Astrocyte of the cerebellum (primary cell): ENCODE measurements around the gene NPW.

Source experiments
- DNase-seq: peaks from one replicate; pipeline ENCODE4 v3.0.0-alpha.2; 2011; ENCODE audit warnings: low read depth
- H3K4me3 ChIP-seq: 2 replicates; pipeline ENCODE4 v1.5.1; 2011; ENCODE audit warnings: mild to moderate bottlenecking, low read depth, low read length, moderate library complexity
- in situ Hi-C: cut with HindIII; loops from 2 replicates; pipeline ENCODE4 v1.10.0; 2017; ENCODE audit warnings: low sequenced_read_pairs
- TF ChIP-seq, protein P1 (sequence below): IDR thresholded peaks from 2 replicates; pipeline ENCODE4 v1.5.1; 2012; ENCODE audit warnings: low read length, low read depth, moderate library complexity, mild to moderate bottlenecking; ENCODE audit errors: missing control alignments

NPW gene

DNA sequence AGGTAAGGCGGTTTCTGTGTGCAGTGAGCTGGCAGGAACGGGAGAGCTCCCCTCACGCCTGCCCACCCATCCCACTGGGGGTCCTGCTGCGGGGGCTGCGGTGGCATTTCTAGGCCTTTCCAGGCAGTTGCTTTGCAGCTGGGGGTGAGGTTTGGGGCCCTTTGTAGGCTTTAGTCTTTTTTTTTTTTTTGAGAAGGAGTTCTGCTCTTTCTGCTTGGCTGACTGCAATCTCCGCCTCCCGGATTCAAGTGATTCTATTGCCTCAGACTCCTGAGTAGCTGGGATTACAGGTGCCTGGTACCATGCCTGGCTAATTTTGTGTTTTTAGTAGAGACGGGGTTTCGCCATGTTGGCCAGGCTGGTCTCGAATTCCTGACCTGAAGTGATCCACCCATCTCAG is 39.3 kb downstream of the NPW start:
- TF ChIP-seq, protein P1, sequence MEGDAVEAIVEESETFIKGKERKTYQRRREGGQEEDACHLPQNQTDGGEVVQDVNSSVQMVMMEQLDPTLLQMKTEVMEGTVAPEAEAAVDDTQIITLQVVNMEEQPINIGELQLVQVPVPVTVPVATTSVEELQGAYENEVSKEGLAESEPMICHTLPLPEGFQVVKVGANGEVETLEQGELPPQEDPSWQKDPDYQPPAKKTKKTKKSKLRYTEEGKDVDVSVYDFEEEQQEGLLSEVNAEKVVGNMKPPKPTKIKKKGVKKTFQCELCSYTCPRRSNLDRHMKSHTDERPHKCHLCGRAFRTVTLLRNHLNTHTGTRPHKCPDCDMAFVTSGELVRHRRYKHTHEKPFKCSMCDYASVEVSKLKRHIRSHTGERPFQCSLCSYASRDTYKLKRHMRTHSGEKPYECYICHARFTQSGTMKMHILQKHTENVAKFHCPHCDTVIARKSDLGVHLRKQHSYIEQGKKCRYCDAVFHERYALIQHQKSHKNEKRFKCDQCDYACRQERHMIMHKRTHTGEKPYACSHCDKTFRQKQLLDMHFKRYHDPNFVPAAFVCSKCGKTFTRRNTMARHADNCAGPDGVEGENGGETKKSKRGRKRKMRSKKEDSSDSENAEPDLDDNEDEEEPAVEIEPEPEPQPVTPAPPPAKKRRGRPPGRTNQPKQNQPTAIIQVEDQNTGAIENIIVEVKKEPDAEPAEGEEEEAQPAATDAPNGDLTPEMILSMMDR: no peak
- no peak overlapping the region for H3K4me3 ChIP-seq
- in situ Hi-C loops: no loop called here
- DNase-seq: no peak

DNA sequence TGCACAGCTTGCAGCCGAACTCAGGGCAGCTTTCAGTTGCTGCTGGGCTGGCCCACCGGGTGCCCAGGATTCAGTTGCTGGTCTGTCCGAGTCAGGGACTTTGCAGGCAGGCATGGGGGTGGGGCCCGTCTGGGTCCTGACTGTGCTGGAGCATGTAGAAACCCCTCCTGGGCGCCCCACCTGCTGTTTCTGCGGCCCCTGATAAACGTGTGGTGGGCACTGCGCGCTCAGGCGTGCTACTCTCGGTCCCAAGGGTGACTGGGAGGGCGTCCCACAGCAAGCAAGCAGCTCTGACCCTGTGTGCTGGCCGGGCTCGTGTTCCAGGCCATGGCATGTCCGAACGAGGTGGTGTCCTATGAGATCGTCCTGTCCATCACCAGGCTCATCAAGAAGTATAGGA is 40.8 kb downstream of the NPW start:
- in situ Hi-C loops: no loop called here
- no peak for DNase-seq
- TF ChIP-seq, protein P1: no peak
- no peak overlapping the region for H3K4me3 ChIP-seq

DNA sequence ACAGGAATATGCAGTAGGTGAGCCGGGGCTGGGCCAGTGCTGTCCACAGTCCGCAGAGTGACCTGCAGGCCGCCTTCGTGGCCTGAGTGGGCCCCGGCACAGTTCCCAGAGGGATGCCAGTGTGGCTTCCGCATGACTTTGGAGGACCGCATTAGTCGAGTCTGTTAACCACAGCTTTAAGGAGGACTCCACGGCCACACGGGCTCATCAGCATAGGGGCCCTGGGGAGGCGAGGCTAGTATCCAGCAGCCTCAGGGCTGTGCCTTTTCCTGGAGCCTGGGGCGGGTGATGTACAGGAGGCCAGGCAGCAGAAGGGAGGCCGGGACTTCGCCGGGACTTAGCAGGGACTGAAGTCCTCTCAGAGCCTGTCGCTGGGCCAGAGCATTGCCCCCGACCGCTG is 41.4 kb downstream of the NPW start:
- H3K4me3 ChIP-seq: no peak overlapping the region
- DNase-seq: no peak
- in situ Hi-C loops: no loop called here
- TF ChIP-seq, protein P1: no peak

DNA sequence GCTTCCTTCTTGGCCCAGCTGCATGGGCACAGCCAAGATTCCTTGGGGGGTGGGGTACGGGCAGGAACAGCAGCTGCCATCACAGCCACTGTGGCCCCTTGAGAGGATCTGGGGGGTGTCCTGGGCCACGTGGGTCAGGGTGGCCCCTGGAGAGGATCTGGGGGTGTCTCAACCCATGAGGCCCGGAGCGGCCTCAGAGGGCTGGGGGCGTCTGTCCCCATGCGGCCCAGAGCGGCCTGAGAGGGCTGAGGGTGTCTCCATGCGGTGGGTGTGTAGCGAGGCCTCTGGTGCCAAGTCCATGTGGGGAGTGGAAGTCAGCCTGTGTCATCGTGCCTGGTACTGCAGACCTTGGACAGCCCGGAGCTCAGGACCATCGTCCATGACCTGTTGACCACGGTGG is 41.9 kb downstream of the NPW start:
- TF ChIP-seq, protein P1: no peak
- in situ Hi-C loops: no loop called here
- no peak overlapping the region for H3K4me3 ChIP-seq
- DNase-seq: no peak

DNA sequence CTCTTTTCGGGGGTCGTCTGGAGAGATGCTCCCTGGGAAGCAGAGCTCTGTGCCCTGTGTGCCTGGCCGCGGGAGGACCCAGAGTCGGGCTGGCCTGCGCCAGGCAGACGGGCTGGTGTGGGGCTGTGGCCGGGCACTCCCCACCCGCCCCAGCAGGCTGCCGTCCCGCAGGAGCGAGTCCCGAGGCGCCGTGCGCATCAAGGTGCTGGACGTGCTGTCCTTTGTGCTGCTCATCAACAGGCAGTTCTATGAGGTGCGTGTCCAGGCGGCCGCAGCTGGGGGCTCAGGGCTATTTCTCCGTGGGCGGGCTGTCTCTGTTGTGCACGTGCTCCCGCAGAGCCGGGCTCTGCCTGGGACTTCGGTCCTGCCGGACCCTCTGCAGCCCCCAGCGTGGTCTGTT is 43.2 kb downstream of the NPW start:
- in situ Hi-C loops: no loop called here
- TF ChIP-seq, protein P1: no peak
- no peak for DNase-seq
- H3K4me3 ChIP-seq: no peak overlapping the region

DNA sequence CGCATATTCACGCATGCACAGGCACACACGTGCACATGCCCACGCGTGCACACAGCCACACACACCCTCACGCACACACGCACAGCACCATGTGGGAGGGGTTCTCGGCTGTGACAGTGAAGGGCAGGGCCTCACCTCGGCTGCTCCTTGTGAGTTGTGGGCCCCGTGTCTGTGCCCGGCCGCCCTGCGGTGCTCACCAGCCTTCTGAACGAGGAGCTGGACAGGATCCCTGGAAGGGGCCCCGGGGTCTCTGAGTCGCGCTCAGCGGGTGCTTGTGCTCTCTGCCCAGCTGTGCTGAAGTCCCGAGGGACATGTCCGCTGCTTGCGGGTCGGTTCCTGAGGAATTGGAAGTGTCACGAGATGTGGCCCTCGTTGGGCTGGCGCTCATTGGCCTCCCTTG is 44.3 kb downstream of the NPW start:
- in situ Hi-C loops: no loop called here
- H3K4me3 ChIP-seq: no peak overlapping the region
- TF ChIP-seq, protein P1: no peak
- DNase-seq: no peak

DNA sequence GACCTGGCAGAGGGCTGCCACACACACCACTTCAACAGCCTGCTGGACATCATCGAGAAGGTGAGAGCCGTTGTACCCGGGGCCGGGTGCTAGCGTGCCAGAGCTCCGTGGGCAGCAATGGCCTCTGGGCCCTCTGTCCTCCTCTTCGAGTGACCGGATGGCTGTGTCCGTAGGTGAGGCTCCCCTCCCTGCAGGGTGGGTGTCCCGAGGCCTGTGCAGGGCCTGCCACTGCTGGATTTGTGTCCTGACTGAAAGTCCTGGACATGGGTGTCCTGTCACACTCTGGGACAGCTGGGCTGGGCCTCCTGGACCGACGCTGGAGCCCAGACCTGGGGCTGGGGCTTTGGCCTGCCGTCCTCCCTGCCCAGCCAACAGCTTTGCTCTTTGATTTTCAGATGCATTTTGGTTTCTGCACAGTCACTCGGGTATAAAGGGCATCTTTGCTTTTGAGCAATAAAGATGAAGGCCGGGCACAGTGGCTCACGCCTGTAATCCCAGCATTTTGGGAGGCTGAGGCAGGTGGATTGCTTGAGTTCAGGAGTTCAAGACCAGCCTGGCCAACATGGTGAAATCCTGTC is 44.9 kb downstream of the NPW start:
- in situ Hi-C loops: no loop called here
- TF ChIP-seq, protein P1: no peak
- no peak overlapping the region for H3K4me3 ChIP-seq

More for the DNA sequence above, 44.9 kb downstream of the NPW start:
- DNase-seq: no peak
